ENCODE results near the gene AP3B1.

The AP3B1 gene

DNA sequence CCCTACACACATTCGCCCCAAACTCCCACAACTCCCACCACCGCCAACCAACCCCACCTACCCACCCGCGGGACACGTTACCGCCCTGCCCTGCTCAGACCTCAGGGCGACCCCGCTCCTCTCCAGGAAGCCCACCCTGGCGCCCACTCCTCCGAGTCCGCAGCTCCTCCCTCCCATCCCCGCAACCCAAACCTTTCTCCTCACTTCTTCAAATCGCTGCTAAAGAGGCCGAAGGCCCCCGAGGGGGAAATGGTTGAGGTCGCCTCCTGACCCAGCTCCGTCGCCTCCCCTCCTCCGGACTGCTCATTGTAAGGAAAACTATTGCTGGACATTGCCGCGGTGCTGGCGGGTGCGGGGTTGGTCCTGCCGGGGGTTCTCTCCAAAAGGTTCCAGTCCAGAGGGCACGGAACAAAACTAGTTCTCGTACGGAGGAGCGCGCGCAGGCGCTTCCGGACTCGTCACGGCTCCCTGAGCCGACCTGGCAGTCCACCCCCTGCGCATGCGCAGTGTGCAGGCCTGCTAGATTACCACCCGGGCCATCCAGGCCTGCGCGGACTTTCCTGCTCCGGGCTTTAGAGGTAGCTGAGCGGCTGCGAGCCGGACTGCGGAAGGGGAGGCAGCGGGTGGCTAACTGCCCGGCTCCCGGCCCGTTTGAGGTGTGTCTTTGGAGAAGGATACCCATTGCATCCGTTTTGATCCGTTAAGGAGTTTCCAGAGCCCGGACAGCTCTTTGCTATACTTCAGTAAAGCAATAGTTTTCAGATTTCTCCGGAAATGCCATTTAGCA lies at the start of gene AP3B1:
TSS of gene AP3B1 (minus strand) at position 451 of the 787 bp plus-strand sequence. CDS start at position 332, 119 bp downstream.
- H3K27ac ChIP-seq: peak within 1 kb of the TSS; percentile 79
- TF ChIP-seq, protein P1, sequence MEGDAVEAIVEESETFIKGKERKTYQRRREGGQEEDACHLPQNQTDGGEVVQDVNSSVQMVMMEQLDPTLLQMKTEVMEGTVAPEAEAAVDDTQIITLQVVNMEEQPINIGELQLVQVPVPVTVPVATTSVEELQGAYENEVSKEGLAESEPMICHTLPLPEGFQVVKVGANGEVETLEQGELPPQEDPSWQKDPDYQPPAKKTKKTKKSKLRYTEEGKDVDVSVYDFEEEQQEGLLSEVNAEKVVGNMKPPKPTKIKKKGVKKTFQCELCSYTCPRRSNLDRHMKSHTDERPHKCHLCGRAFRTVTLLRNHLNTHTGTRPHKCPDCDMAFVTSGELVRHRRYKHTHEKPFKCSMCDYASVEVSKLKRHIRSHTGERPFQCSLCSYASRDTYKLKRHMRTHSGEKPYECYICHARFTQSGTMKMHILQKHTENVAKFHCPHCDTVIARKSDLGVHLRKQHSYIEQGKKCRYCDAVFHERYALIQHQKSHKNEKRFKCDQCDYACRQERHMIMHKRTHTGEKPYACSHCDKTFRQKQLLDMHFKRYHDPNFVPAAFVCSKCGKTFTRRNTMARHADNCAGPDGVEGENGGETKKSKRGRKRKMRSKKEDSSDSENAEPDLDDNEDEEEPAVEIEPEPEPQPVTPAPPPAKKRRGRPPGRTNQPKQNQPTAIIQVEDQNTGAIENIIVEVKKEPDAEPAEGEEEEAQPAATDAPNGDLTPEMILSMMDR (conservative IDR thresholded peaks at IDR 0.05): no peak
- no peak for TF ChIP-seq ZFX (IDR thresholded peaks at IDR 0.05)

GRCh38 chr5:78341440-78341839 lies 46.9 kb upstream of the AP3B1 start:
- TF ChIP-seq, protein P1 (conservative IDR thresholded peaks at IDR 0.05): no peak
- TF ChIP-seq ZFX (IDR thresholded peaks at IDR 0.05): no peak
- no peak overlapping the region for H3K27ac ChIP-seq

GRCh38 chr5:78339617-78340436 lies 45.3 kb upstream of the AP3B1 start:
- no peak overlapping the region for H3K27ac ChIP-seq
- no peak for TF ChIP-seq ZFX (IDR thresholded peaks at IDR 0.05)
- TF ChIP-seq, protein P1 (conservative IDR thresholded peaks at IDR 0.05): no peak

DNA sequence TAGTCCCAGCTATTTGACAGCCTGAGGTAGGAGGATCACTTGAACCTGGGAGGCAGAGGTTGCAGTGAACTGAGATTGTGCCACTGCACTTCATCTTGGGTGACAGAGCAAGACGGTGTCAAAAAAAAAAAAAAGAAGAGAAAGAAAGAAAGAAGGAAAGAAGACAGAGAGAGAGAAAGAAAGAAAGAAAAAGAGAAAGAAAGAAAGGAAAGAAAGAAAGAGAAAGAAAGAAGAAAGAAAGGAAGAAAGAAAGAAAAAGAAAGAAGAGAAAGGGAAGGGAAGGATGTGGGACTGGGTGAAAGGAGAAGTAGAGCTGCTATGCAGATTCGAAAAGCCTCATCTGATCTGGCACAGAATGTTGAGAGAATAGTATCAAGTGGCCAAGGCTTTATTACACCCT lies 42.2 kb upstream of the AP3B1 start:
- no peak overlapping the region for H3K27ac ChIP-seq
- no peak for TF ChIP-seq ZFX (IDR thresholded peaks at IDR 0.05)
- TF ChIP-seq, protein P1 (conservative IDR thresholded peaks at IDR 0.05): no peak

- TF ChIP-seq ZFX (IDR thresholded peaks at IDR 0.05): no peak
- TF ChIP-seq, protein P1 (conservative IDR thresholded peaks at IDR 0.05): no peak
- H3K27ac ChIP-seq: no peak overlapping the region
Measured at GRCh38 chr5:78335976-78336375, 41.5 kb upstream of the AP3B1 start.

DNA sequence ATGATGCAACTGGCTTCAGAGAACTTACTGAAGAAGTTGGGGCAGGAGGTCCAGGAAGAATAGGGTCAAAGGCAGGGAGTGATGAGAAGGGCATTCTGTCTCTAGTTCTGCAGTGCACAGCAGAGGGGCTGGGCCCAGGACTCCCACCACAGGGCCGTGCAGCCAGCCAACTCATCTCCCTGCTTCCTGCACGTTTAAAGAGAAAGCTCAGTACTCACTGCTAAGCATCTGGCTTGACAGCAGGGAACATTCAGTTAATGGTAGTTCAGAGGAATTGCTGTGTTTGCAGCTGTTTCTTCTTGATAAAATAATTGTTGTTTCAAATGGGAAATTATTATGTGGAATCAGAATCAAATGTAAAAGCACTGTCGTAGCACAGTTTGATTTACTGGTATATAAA lies 40.3 kb upstream of the AP3B1 start:
- TF ChIP-seq, protein P1 (conservative IDR thresholded peaks at IDR 0.05): no peak
- TF ChIP-seq ZFX (IDR thresholded peaks at IDR 0.05): no peak
- no peak overlapping the region for H3K27ac ChIP-seq

DNA sequence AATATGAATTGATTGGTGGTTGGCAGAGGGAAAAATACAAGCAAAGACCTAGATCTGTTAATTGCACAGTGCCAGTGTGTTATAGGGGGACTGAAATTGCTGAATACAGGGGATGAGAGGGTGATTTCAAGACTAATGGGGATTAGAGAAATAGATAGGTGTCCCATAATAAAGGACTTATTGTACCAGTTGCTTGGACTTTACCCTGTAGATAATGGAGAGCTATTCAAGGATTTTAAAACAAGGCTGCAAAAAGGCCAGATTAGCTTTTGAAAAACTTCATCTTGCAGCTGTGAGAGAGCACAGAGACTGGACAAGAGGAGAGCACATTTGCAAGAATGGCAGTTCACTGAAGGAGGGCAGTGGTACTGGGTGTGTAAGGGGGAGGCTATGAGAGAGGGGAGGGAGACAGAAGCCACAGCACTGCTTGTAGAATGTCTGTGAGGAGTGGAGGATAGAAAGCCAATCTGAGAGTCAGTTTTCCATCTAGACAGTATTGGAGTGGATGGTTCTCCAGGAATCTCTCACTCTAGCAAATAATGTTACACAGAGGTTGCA lies 37.1 kb upstream of the AP3B1 start:
- no peak overlapping the region for H3K27ac ChIP-seq
- TF ChIP-seq, protein P1 (conservative IDR thresholded peaks at IDR 0.05): no peak
- no peak for TF ChIP-seq ZFX (IDR thresholded peaks at IDR 0.05)

All from C4-2B (cell line).